GM10266 (cell line): ENCODE results near the gene CRHR1.

Source experiments
- DNase-seq: peaks from one replicate; pipeline ENCODE4 v3.0.0; 2012; ENCODE audit errors: extremely low spot score
- TF ChIP-seq, protein P1 (sequence below): IDR thresholded peaks from 2 replicates; pipeline ENCODE4 v1.5.1; 2012; ENCODE audit warnings: mild to moderate bottlenecking, low read depth; ENCODE audit not compliant: control insufficient read depth, insufficient read depth; ENCODE audit errors: missing control alignments

The CRHR1 gene

DNA sequence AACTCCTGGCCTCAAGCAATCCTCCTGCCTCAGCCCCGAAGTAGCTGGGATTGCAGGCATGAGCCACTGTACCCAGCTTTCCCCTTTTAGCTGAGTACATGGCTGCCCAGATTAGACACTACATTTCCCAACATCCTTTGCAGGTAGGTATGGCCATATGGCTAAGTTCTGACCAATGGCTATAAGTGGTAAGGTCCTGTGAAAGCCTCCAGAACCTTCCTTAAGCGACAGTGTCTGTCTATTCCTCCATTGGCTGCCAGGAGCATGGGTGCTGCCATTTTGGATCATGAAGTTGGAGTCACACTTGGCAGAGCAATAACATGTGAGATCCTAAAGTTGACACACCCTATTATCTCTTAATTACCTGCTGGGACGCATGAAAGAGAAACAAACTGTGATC is 24.4 kb upstream of the CRHR1 start:
- no peak for DNase-seq
- TF ChIP-seq, protein P1, sequence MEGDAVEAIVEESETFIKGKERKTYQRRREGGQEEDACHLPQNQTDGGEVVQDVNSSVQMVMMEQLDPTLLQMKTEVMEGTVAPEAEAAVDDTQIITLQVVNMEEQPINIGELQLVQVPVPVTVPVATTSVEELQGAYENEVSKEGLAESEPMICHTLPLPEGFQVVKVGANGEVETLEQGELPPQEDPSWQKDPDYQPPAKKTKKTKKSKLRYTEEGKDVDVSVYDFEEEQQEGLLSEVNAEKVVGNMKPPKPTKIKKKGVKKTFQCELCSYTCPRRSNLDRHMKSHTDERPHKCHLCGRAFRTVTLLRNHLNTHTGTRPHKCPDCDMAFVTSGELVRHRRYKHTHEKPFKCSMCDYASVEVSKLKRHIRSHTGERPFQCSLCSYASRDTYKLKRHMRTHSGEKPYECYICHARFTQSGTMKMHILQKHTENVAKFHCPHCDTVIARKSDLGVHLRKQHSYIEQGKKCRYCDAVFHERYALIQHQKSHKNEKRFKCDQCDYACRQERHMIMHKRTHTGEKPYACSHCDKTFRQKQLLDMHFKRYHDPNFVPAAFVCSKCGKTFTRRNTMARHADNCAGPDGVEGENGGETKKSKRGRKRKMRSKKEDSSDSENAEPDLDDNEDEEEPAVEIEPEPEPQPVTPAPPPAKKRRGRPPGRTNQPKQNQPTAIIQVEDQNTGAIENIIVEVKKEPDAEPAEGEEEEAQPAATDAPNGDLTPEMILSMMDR: no peak

DNA sequence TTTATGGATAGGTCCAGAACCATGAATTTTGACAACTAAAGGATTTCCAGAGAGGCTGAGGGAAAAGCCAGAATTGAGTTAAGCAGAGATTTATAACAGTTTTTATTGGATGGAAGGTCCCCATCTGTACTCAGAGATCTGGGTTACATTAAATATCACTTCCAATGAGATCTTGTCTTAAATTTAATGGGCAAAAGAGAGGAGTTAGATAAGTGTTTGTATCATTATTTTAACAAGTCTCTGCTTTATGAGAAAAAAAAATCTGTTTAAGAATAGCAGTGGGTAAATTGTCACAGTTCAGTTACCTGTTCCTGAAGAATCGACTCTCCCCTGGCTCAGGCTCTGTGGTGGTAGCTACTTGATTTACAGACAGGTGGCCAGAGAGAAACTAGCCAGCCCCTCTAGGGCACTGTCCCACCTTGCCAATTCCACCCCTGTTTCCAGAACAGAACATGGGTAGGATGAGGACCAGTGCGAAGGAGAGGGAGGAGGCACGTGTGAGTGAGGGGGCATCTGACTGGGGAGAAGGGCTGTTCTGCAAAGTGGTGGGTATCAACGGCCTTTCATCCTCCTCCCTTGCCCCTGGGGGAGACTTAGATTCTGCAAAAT is 22.1 kb upstream of the CRHR1 start:
- TF ChIP-seq, protein P1: no peak

DNA sequence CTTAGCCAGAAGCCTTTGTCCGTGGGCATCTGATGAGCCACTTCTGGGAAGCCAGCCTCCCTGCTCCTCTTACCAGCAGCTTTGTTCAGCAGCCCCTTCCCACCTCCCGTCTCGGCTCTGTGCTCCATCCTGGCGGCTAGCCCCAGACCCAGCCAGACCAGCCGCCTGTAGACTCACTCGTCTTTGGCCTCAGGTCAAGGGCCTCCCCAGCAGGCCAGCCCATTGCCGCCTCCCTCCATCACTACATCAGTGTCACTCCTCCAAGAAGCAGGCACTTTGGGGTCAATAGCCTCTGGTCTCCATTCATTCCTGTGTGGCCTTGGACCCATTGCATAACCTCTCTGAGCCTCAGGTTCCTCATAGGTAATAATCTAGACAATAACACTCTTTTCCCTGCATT is 20.9 kb upstream of the CRHR1 start:
- TF ChIP-seq, protein P1: no peak
- no peak for DNase-seq

More for the DNA sequence above, 22.1 kb upstream of the CRHR1 start:
- DNase-seq: no peak

DNA sequence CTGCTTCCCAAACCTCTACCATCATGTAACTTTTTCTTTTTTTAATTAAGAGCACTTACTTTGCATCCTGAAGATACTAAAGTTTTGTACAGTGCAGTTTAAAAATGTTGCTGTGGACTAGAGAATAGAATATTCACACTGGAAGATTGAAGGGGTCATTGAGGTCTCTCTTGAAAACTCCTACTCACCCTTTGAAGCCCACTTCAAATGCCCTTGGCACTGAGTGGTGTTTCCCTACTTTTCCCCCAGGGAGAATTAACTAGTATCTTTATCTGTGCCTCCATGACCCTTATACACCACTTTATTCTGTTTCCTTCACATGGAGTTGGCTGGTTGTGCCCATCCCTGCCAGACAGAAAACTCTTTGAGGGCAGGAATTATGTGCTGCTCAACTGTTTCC is 19.6 kb upstream of the CRHR1 start:
- TF ChIP-seq, protein P1: no peak
- no peak for DNase-seq

DNA sequence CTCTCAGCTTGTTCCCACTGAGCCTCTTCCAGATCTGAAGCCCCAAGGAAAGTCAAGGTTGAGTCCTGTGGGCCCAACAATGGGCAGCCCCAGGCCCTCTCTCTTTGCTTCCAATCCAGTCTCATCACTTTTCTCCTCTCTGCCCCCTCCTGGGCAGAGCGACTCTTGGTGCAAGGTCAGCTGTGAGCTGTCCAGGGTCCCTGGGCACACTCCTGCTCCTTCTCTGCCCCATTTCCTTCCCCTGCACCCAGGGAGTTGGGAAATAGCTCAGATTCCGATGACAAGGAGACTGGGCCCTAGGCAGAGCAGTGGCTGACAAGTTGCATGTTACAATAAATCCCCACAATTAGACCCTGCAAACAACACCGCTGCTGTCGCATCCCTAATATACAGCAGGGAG is 16.1 kb upstream of the CRHR1 start:
- TF ChIP-seq, protein P1: no peak
- no peak for DNase-seq

DNA sequence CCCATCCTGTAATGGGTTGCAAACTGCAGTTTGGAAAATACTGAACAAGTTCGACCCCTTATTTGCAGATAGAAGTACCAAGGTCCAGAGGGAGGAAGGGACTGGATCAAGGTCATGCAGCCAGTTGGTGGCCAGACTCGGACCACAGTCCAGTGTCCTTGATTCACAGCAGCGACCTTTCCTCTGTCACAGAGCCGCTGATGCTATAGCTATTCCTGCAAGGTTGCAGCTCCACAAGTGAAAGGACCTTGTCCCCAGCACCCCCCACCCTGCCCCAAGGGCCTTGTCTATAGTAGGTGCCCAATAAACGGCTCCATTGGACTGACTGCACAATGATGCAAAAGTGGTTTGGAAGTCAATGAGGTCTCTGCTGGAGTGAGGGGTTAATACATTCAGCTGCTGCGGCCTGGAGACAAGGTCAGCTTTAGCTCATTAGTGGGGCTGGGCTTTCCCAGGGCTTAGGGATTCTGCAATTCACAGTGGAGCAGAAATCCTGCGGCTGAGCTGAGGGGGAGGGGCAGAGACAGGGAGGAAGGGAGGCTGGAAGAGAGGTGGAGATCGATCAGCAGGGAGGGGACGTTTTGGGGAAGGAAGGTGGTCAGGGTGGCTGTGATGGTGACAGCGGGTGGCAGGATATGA is 13.4 kb upstream of the CRHR1 start:
- TF ChIP-seq, protein P1: no peak
- DNase-seq: no peak

DNA sequence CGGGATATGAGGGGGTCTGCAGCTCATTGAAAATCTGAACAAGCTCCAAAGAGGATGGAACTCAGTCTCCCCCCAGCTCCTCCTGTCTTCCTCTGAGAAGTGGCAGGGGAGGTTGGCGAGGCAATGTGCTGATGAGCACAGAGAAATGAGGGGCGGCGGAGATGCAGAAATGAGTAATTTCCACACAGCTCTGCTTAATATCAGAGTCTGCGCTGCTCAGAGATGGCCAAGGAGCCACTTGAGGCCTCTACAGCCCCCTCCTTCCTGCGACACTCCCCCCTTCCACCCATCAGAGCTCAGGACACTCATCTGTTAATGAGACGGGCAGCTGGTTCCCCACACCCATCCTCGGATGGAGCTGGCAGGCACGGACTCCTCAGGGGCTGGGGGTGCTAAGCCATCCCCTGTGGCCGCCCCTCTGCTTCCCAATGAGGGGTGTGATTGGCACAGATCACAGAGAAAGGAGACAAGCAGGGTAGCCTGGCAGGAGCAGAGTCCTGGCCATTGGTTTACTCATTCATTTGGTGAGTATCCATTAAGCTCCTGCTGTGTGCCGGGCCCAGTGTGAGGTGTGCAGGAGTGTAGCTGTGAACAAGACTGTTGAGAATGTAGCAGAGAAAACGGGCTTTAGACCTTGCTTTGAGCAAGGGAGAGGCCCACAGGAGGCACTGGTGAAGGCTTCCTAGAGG is 12.7 kb upstream of the CRHR1 start:
- no peak for DNase-seq
- TF ChIP-seq, protein P1: no peak
